GM12878 (cell line): ENCODE results near the gene MXI1.

Source experiments
- CTCF ChIP-seq, 3 experiments: IDR thresholded peaks in 2 of 3; conservative IDR thresholded peaks in 1 of 3; 2 replicates each; pipeline ENCODE4 v1.5.1; 2011; ENCODE audit warnings: low read depth in 3 of 3, low read length in 3 of 3, mild to moderate bottlenecking in 3 of 3, control low read depth in 2 of 3, moderate library complexity in 2 of 3, inconsistent platforms in 1 of 3, mixed read lengths in 1 of 3; ENCODE audit not compliant: control insufficient read depth in 2 of 3, insufficient read depth in 1 of 3; ENCODE audit errors: extremely low read depth in 1 of 3
- EZH2 ChIP-seq: IDR thresholded peaks from 2 replicates; pipeline ENCODE4 v1.6.1; 2012; ENCODE audit warnings: low read depth, mild to moderate bottlenecking, control low read depth, inconsistent platforms, low read length, borderline replicate concordance; ENCODE audit not compliant: control insufficient read depth
- HDAC2 ChIP-seq: fragments of 200-600 bp; sonication (generic); IDR thresholded peaks from 2 replicates; pipeline ENCODE4 v1.6.1; 2017
- NRF1 ChIP-seq: conservative IDR thresholded peaks from 2 replicates; pipeline ENCODE4 v1.6.1; 2011; ENCODE audit warnings: mild to moderate bottlenecking, low read depth, low read length, improper control_type of control experiment
- RB1 ChIP-seq: fragments of 450-650 bp; formaldehyde crosslinking; IDR thresholded peaks from 2 replicates; pipeline ENCODE4 v1.6.1; 2017; ENCODE audit warnings: mild to moderate bottlenecking, borderline replicate concordance
- REST ChIP-seq: IDR thresholded peaks from 2 replicates; pipeline ENCODE4 v1.6.1; 2012; ENCODE audit warnings: mild to moderate bottlenecking, low read depth, low read length
- TCF12 ChIP-seq: IDR thresholded peaks from 2 replicates; pipeline ENCODE4 v1.6.1; 2011; ENCODE audit warnings: low read depth, mild to moderate bottlenecking, low read length
- ZNF384 ChIP-seq: IDR thresholded peaks from 2 replicates; pipeline ENCODE4 v1.6.1; 2012; ENCODE audit warnings: low read depth, mild to moderate bottlenecking, low read length, improper control_type of control experiment, borderline replicate concordance

GRCh38 chr10:110160081-110160480, 47.3 kb upstream of the MXI1 start:
- no peak for TF ChIP-seq EZH2
- TF ChIP-seq RB1 = no peak
- no peak for TF ChIP-seq TCF12
- TF ChIP-seq CTCF (IDR thresholded peaks at IDR 0.05 in 2 of 3, conservative IDR thresholded peaks at IDR 0.05 in 1 of 3; ENCODE audit: control insufficient read depth in 2 of 3, extremely low read depth in 1 of 3, insufficient read depth in 1 of 3, low read depth in 3 of 3, low read length in 3 of 3) = no peak
- no peak for TF ChIP-seq REST
- TF ChIP-seq NRF1 = no peak
- no peak for TF ChIP-seq ZNF384
- no peak for TF ChIP-seq HDAC2
